SIG-M5 (cell line): ENCODE data around the gene ARID1A.
"Not testable (repeated sequence)": the region's sequence is repeated elsewhere in the genome, so short reads cannot be mapped to it uniquely, and the experiment has no call there.

Source experiments
- DNase-seq: peaks from one replicate; lab custom pipeline; 2025; lab: John Stamatoyannopoulos, UW

ARID1A gene

GRCh38 chr1:26695356-26696118 lies at the start of gene ARID1A:
Gene ARID1A (plus strand): TSS chr1:26696015. CDS start chr1:26696404, 389 bp downstream.
- peak; percentile 51 for DNase-seq

GRCh38 chr1:26664802-26665201 lies 31.0 kb upstream of the ARID1A start:
- no peak for DNase-seq

- no peak for DNase-seq
Measured at GRCh38 chr1:26666855-26667254, 29.0 kb upstream of the ARID1A start.

- DNase-seq = not testable (repeated sequence)
Measured at GRCh38 chr1:26668106-26668786, 27.6 kb upstream of the ARID1A start.

- peak; percentile 32 for DNase-seq
Measured at GRCh38 chr1:26677306-26678115, 18.3 kb upstream of the ARID1A start.

GRCh38 chr1:26684763-26685508 lies 10.9 kb upstream of the ARID1A start:
- DNase-seq = no peak

GRCh38 chr1:26686795-26687194 lies 9.0 kb upstream of the ARID1A start:
- no peak for DNase-seq

- DNase-seq = no peak
Measured at GRCh38 chr1:26689504-26689903, 6.3 kb upstream of the ARID1A start.

- DNase-seq = no peak
Measured at GRCh38 chr1:26690157-26690556, 5.7 kb upstream of the ARID1A start.

GRCh38 chr1:26690576-26691031 lies 5.2 kb upstream of the ARID1A start:
- DNase-seq = no peak

GRCh38 chr1:26692211-26692792 lies 3.5 kb upstream of the ARID1A start:
- peak; percentile 90 for DNase-seq

GRCh38 chr1:26692793-26693490 lies 2.9 kb upstream of the ARID1A start:
- peak; percentile 88 for DNase-seq

GRCh38 chr1:26693599-26694572 lies 1.9 kb upstream of the ARID1A start:
- no peak for DNase-seq

- no peak for DNase-seq
Measured at GRCh38 chr1:26694638-26695355, 1.0 kb upstream of the ARID1A start.

GRCh38 chr1:26696119-26696653 lies 371 bp downstream of the ARID1A start:
- no peak for DNase-seq

GRCh38 chr1:26696654-26697430 lies 1.0 kb downstream of the ARID1A start:
- no peak for DNase-seq

- no peak for DNase-seq
Measured at GRCh38 chr1:26697431-26697977, 1.7 kb downstream of the ARID1A start.
